ENCODE measurements around the gene BCAS3.

DNA sequence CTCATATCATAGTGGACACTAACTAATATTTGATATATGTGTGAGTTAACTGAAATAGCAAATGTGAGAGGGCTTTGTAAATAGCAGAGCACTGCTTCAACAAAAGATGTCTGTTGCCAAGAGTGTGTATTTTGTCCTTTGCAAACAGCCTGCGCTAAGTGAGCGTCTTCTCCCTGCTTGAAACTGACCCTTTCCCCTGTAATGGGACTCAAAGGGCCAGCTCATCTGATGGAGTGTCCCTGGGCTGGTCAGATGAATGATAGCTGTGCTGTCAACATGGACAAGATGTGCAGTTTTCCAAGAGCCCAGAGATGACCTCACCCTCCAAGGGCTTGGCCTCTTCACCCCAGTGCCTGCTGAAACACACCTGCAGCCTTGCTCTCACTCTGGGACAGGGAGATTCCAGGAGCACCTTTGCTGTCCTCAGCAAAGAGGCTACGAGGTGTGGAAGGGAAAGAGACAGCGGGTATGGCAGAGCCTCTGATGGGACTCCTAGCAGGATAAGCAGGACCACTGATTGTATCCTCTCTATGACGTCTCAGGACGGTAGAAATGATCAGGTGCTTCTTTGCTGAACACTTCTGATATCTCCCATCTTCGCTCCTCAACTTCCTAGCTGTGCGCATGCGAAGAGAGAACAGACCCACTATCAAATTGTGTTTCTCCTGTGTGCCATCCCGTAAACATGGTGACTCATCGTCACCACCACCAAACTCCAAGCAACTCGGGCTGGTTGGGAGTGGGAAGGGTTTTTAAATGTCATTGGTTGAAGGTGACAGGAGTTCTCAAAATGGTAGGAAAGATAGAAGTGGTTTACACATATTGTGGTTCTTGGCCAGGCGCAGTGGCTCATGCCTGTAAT, 686.2 kb downstream of the BCAS3 start:
- TF ChIP-seq, protein P1, sequence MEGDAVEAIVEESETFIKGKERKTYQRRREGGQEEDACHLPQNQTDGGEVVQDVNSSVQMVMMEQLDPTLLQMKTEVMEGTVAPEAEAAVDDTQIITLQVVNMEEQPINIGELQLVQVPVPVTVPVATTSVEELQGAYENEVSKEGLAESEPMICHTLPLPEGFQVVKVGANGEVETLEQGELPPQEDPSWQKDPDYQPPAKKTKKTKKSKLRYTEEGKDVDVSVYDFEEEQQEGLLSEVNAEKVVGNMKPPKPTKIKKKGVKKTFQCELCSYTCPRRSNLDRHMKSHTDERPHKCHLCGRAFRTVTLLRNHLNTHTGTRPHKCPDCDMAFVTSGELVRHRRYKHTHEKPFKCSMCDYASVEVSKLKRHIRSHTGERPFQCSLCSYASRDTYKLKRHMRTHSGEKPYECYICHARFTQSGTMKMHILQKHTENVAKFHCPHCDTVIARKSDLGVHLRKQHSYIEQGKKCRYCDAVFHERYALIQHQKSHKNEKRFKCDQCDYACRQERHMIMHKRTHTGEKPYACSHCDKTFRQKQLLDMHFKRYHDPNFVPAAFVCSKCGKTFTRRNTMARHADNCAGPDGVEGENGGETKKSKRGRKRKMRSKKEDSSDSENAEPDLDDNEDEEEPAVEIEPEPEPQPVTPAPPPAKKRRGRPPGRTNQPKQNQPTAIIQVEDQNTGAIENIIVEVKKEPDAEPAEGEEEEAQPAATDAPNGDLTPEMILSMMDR (IDR thresholded peaks at IDR 0.05): no peak
- TF ChIP-seq POLR2A (IDR thresholded peaks at IDR 0.05): no peak

All from lower leg skin (tissue), 3 donors.